ENCODE measurements around the gene RMND1. TPM values are rescaled to one million over a fixed set of nuclear protein-coding genes. Genes with fewer than 3 reads are reported as not detected.

Gene RMND1
- total and polyA plus RNA-seq, 9 of the 15 experiments (the other 6 are each of a cell fraction or from before 2014, with no cell fraction given), result 26.9 to 47.8 (median 36.2) TPM

DNA sequence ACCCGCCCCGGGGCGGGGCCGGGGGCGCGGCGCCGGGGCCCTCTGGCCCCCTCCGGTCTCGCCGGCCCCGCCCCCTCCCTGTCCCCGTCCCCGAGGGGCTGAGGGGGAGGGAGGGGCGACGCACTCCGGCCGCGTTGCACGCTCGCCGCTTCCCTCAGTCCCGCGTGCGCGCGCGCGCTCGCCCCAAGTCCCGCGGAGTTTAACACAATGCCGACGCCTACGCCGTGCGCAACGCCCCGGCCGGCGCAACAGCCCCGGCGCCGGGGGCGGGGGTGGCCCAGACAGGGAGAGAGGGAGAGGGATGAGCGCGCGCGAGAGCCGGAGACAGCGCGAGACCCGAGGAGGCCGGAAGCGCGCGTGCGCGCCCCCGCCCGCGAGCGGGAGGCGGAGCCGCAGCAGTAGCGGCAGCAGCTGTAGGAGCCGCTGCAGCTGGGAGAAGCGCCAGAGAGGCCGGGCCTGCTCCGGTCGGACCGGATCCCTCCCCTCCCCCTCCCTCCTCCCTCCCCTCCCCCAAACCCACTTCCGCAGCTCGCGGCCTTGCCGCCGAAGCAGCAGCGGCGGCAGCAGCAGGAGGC is 61.6 kb downstream of the RMND1 start (continued):
- TF ChIP-seq, protein P1, sequence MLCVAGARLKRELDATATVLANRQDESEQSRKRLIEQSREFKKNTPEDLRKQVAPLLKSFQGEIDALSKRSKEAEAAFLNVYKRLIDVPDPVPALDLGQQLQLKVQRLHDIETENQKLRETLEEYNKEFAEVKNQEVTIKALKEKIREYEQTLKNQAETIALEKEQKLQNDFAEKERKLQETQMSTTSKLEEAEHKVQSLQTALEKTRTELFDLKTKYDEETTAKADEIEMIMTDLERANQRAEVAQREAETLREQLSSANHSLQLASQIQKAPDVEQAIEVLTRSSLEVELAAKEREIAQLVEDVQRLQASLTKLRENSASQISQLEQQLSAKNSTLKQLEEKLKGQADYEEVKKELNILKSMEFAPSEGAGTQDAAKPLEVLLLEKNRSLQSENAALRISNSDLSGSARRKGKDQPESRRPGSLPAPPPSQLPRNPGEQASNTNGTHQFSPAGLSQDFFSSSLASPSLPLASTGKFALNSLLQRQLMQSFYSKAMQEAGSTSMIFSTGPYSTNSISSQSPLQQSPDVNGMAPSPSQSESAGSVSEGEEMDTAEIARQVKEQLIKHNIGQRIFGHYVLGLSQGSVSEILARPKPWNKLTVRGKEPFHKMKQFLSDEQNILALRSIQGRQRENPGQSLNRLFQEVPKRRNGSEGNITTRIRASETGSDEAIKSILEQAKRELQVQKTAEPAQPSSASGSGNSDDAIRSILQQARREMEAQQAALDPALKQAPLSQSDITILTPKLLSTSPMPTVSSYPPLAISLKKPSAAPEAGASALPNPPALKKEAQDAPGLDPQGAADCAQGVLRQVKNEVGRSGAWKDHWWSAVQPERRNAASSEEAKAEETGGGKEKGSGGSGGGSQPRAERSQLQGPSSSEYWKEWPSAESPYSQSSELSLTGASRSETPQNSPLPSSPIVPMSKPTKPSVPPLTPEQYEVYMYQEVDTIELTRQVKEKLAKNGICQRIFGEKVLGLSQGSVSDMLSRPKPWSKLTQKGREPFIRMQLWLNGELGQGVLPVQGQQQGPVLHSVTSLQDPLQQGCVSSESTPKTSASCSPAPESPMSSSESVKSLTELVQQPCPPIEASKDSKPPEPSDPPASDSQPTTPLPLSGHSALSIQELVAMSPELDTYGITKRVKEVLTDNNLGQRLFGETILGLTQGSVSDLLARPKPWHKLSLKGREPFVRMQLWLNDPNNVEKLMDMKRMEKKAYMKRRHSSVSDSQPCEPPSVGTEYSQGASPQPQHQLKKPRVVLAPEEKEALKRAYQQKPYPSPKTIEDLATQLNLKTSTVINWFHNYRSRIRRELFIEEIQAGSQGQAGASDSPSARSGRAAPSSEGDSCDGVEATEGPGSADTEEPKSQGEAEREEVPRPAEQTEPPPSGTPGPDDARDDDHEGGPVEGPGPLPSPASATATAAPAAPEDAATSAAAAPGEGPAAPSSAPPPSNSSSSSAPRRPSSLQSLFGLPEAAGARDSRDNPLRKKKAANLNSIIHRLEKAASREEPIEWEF (CRISPR knock-in tag; IDR thresholded peaks at IDR 0.05), result no peak
- TF ChIP-seq RNF2 (IDR thresholded peaks at IDR 0.05) (peak; percentile 19; the same call in 1 of the 2 replicates), NR4A1 (CRISPR knock-in tag; IDR thresholded peaks at IDR 0.05) (no peak), NR4A1 (tag; IDR thresholded peaks at IDR 0.05) (no peak), ELF2 (CRISPR knock-in tag; IDR thresholded peaks at IDR 0.05) (peak; percentile 83; the same call in 1 of the 2 replicates), TARDBP (IDR thresholded peaks at IDR 0.05) (no peak), SIRT6 (IDR thresholded peaks at IDR 0.05; ENCODE audit: low read depth, low read length) (no peak), GATAD2A (IDR thresholded peaks at IDR 0.05) (no peak), MYC (IDR thresholded peaks at IDR 0.05; ENCODE audit: low read depth, low read length) (peak; percentile 82), MYC (CRISPR knock-in tag; IDR thresholded peaks at IDR 0.05; ENCODE audit: borderline replicate concordance, low read depth) (no peak)
- TF ChIP-seq, protein P2, sequence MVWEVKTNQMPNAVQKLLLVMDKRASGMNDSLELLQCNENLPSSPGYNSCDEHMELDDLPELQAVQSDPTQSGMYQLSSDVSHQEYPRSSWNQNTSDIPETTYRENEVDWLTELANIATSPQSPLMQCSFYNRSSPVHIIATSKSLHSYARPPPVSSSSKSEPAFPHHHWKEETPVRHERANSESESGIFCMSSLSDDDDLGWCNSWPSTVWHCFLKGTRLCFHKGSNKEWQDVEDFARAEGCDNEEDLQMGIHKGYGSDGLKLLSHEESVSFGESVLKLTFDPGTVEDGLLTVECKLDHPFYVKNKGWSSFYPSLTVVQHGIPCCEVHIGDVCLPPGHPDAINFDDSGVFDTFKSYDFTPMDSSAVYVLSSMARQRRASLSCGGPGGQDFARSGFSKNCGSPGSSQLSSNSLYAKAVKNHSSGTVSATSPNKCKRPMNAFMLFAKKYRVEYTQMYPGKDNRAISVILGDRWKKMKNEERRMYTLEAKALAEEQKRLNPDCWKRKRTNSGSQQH (CRISPR knock-in tag; IDR thresholded peaks at IDR 0.05), result no peak
- TF ChIP-seq, protein P3, sequence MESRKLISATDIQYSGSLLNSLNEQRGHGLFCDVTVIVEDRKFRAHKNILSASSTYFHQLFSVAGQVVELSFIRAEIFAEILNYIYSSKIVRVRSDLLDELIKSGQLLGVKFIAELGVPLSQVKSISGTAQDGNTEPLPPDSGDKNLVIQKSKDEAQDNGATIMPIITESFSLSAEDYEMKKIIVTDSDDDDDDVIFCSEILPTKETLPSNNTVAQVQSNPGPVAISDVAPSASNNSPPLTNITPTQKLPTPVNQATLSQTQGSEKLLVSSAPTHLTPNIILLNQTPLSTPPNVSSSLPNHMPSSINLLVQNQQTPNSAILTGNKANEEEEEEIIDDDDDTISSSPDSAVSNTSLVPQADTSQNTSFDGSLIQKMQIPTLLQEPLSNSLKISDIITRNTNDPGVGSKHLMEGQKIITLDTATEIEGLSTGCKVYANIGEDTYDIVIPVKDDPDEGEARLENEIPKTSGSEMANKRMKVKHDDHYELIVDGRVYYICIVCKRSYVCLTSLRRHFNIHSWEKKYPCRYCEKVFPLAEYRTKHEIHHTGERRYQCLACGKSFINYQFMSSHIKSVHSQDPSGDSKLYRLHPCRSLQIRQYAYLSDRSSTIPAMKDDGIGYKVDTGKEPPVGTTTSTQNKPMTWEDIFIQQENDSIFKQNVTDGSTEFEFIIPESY (CRISPR knock-in tag; IDR thresholded peaks at IDR 0.05), result no peak
- TF ChIP-seq, protein P4, sequence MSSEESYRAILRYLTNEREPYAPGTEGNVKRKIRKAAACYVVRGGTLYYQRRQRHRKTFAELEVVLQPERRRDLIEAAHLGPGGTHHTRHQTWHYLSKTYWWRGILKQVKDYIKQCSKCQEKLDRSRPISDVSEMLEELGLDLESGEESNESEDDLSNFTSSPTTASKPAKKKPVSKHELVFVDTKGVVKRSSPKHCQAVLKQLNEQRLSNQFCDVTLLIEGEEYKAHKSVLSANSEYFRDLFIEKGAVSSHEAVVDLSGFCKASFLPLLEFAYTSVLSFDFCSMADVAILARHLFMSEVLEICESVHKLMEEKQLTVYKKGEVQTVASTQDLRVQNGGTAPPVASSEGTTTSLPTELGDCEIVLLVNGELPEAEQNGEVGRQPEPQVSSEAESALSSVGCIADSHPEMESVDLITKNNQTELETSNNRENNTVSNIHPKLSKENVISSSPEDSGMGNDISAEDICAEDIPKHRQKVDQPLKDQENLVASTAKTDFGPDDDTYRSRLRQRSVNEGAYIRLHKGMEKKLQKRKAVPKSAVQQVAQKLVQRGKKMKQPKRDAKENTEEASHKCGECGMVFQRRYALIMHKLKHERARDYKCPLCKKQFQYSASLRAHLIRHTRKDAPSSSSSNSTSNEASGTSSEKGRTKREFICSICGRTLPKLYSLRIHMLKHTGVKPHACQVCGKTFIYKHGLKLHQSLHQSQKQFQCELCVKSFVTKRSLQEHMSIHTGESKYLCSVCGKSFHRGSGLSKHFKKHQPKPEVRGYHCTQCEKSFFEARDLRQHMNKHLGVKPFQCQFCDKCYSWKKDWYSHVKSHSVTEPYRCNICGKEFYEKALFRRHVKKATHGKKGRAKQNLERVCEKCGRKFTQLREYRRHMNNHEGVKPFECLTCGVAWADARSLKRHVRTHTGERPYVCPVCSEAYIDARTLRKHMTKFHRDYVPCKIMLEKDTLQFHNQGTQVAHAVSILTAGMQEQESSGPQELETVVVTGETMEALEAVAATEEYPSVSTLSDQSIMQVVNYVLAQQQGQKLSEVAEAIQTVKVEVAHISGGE (CRISPR knock-in tag; IDR thresholded peaks at IDR 0.05), result peak in 1 of 3 experiments; percentile 83; a peak in 2 of 6 replicates
- TF ChIP-seq, protein P5, sequence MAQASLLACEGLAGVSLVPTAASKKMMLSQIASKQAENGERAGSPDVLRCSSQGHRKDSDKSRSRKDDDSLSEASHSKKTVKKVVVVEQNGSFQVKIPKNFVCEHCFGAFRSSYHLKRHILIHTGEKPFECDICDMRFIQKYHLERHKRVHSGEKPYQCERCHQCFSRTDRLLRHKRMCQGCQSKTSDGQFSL (CRISPR knock-in tag; IDR thresholded peaks at IDR 0.05), result no peak
- TF ChIP-seq, protein P5 (tag; IDR thresholded peaks at IDR 0.05), result no peak

Data from K562 (cell line).